ENCODE results near the gene FXYD5. TPM values are rescaled to one million over a fixed set of nuclear protein-coding genes. Genes with fewer than 3 reads are reported as not detected.

FXYD5 gene
- total RNA-seq, 2 donors from 2014 or later: 24.0 to 29.6 TPM

GRCh38 chr19:35211545-35212230 lies 57.2 kb downstream of the FXYD5 start:
- H3K27ac Mint-ChIP-seq: no peak overlapping the region
- H3K9me3 Mint-ChIP-seq: no peaks in the 10 kb centered on the region
- H3K27ac ChIP-seq (ENCODE audit: low read depth, low read length): no peak overlapping the region
- no peak for TF ChIP-seq CTCF (conservative IDR thresholded peaks at IDR 0.05)
- H3K4me1 ChIP-seq (ENCODE audit: control insufficient read depth, insufficient read depth, low read length): no peaks in the 10 kb centered on the region
- peak; percentile 17 for DNase-seq
- H3K4me3 ChIP-seq (ENCODE audit: low read length): no peak overlapping the region
- no peaks in the 10 kb centered on the region for H3K36me3 ChIP-seq (ENCODE audit: control insufficient read depth, insufficient read depth, low read length)
- H3K27me3 Mint-ChIP-seq (ENCODE audit: insufficient read depth): no peaks in the 10 kb centered on the region
- WGBS, 2 experiments (ENCODE audit: insufficient coverage in 1 of 2, insufficient read length in 1 of 2): 93 to 94% methylated on average over 4 to 7 of the region's 7 CpGs
- no peak overlapping the region for H3K4me3 Mint-ChIP-seq
- no peaks in the 10 kb centered on the region for H3K4me1 Mint-ChIP-seq
- H3K36me3 Mint-ChIP-seq (ENCODE audit: low read depth): no peaks in the 10 kb centered on the region
- no peak overlapping the region for H3K9ac ChIP-seq (ENCODE audit: extremely low read depth, low read length, poor library complexity, severe bottlenecking)
- no peaks in the 10 kb centered on the region for H3K27me3 ChIP-seq (ENCODE audit: control insufficient read depth, insufficient read depth, low read length, poor library complexity, severe bottlenecking)
- no peaks in the 10 kb centered on the region for H3K9me3 ChIP-seq (ENCODE audit: control insufficient read depth, low read length)

DNA sequence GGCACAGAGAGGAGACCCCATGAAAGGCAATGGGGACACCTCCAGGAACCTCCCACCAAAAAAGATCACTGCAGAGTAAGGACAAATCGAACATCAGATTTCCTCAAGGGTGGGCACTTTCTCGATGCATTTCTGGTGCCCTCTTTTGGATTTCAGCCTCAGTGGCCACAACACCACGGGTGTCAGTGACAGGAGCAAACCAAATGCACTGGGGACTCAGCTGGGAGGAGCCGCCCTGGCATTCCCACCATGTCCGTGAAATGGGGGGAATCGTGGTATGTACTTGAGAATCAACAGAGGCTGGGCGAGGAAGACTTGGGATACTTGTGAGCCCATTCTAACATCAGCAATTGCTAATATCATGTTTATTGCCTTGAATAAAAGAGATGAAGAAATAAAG lies 57.7 kb downstream of the FXYD5 start:
- Histone ChIP-seq H3K9me3 (ENCODE audit: control insufficient read depth, low read length) (no peaks in the 10 kb centered on the region), H3K27me3 (ENCODE audit: control insufficient read depth, insufficient read depth, low read length, poor library complexity, severe bottlenecking) (no peaks in the 10 kb centered on the region), H3K9ac (ENCODE audit: extremely low read depth, low read length, poor library complexity, severe bottlenecking) (no peak overlapping the region), H3K36me3 (ENCODE audit: control insufficient read depth, insufficient read depth, low read length) (no peaks in the 10 kb centered on the region), H3K27ac (ENCODE audit: low read depth, low read length) (no peak overlapping the region), H3K4me3 (ENCODE audit: low read length) (no peak overlapping the region), H3K4me1 (ENCODE audit: control insufficient read depth, insufficient read depth, low read length) (no peaks in the 10 kb centered on the region)
- DNase-seq: peak; percentile 18
- 71 to 93% methylated on average over 3 to 7 of the region's 7 CpGs for WGBS, 2 experiments (ENCODE audit: insufficient coverage in 1 of 2, insufficient read length in 1 of 2)
- Mint-ChIP-seq H3K9me3 (peaks cover 3% of the 10 kb centered on the region), H3K4me1 (no peaks in the 10 kb centered on the region), H3K36me3 (ENCODE audit: low read depth) (no peaks in the 10 kb centered on the region), H3K27me3 (ENCODE audit: insufficient read depth) (no peaks in the 10 kb centered on the region), H3K4me3 (no peak overlapping the region), H3K27ac (no peak overlapping the region)
- no peak for TF ChIP-seq CTCF (conservative IDR thresholded peaks at IDR 0.05)

DNA sequence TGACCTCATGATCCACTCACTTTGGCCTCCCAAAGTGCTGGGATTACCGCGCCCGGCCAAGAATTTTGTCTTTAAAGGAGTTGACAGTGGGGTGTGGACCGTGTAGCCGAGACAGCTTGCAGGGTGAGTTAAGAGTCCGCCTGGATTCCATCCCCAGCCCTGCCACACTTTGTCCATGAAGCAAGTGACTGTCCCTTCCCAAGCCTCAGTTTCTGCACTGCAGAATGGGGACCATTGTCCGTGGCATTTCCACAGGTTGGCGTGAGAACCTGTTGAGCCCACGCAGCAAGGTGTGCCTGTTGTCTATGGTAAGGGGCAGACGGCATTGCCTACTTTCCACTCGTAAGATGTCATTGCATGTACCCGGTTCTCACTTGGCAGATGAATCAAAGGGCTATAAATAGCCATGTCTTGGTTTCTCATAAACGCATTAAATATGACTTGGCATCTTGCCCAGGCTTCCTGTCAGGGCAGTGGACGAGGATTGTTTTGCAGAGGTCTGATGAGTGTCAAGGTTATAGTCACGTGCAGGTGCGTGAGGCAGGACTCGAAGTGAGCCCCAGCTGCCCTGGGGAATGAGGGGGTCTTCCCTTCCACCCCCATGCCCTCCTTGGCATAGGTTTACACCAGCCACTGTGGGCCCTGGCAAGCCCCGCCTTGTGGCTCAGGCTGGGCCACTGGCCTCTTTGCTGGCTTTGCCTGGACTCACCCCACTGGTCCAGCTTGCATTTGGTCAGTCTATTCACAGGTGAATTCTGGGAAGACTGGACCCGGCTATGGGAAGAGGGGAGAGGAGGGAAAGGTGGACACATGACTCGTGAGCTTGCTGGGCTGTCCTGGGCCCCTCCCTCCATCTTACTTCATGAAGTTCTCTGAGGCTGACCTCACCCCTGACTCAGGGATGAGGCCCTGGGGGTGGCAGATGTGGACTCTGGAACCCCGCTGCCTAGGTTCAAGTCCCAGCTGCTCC lies 59.4 kb downstream of the FXYD5 start:
- H3K9me3 ChIP-seq (ENCODE audit: control insufficient read depth, low read length): peaks cover 1% of the 10 kb centered on the region
- H3K4me1 Mint-ChIP-seq: no peaks in the 10 kb centered on the region
- H3K27ac ChIP-seq (ENCODE audit: low read depth, low read length): no peak overlapping the region
- no peaks in the 10 kb centered on the region for H3K36me3 ChIP-seq (ENCODE audit: control insufficient read depth, insufficient read depth, low read length)
- no peaks in the 10 kb centered on the region for H3K27me3 ChIP-seq (ENCODE audit: control insufficient read depth, insufficient read depth, low read length, poor library complexity, severe bottlenecking)
- no peaks in the 10 kb centered on the region for H3K36me3 Mint-ChIP-seq (ENCODE audit: low read depth)
- H3K9me3 Mint-ChIP-seq: peaks cover 15% of the 10 kb centered on the region
- DNase-seq: peak; percentile 11
- no peak overlapping the region for H3K4me3 Mint-ChIP-seq
- no peak overlapping the region for H3K27ac Mint-ChIP-seq
- no peak overlapping the region for H3K9ac ChIP-seq (ENCODE audit: extremely low read depth, low read length, poor library complexity, severe bottlenecking)
- no peaks in the 10 kb centered on the region for H3K4me1 ChIP-seq (ENCODE audit: control insufficient read depth, insufficient read depth, low read length)
- H3K27me3 Mint-ChIP-seq (ENCODE audit: insufficient read depth): peaks cover 4% of the 10 kb centered on the region
- TF ChIP-seq CTCF (conservative IDR thresholded peaks at IDR 0.05): no peak
- WGBS, 2 experiments (ENCODE audit: insufficient coverage in 1 of 2, insufficient read length in 1 of 2): 85 to 88% methylated on average over 15 to 21 of the region's 21 CpGs
- H3K4me3 ChIP-seq (ENCODE audit: low read length): no peak overlapping the region
